ENCODE results near the gene MAML2. TPM values are rescaled to one million over a fixed set of nuclear protein-coding genes. Genes with fewer than 3 reads are reported as not detected.

Gene MAML2
- total RNA-seq, 1 experiment from 2014 or later = 2.7 TPM

DNA sequence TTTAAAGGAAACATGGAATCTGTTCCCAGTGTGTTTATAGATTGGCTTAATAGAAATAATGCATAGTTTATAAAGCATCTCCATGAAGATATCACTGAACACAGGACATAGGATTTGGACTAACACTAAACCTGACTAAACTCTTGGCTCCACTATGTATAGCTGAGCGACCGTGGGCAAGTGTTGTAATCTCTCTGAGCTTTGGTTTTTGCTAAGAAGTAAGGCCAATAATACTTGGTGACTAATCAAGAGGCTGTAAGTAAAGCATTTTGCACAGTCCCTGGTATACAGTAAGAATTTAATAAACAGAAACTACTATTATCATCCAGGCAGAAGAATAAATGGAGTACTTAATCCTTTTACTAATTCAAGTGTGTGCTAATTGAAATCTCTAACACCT lies 293.6 kb downstream of the MAML2 start:
- no peak overlapping the region for H2BK20ac ChIP-seq (ENCODE audit: low read depth, low read length, poor library complexity, severe bottlenecking)
- no CpG with 5 or more reads among the region's 2 CpGs for whole genome bisulfite sequencing (ENCODE audit: extremely low coverage, insufficient read length, low lambda C conversion rate)

More for the DNA sequence above, 293.6 kb downstream of the MAML2 start:
- no peak for DNase-seq
- Histone ChIP-seq H3K79me1 (ENCODE audit: insufficient read depth, low read depth, low read length, poor library complexity, severe bottlenecking) (no peaks in the 10 kb centered on the region), H2BK15ac (ENCODE audit: low read depth, low read length) (no peak overlapping the region), H3K23me2 (ENCODE audit: insufficient read length, low read depth, low read length, poor library complexity, severe bottlenecking) (no peaks in the 10 kb centered on the region), H4K5ac (ENCODE audit: insufficient read length, low read depth, low read length) (no peak overlapping the region), H3T11ph (ENCODE audit: low read length) (no peak overlapping the region), H3K27me3 (ENCODE audit: insufficient read depth, low read length) (no peaks in the 10 kb centered on the region), H3K4ac (ENCODE audit: low read depth, low read length) (no peak overlapping the region), H3K27ac (ENCODE audit: insufficient read length, low read depth, low read length) (no peak overlapping the region), H4K8ac (replicated peaks; ENCODE audit: insufficient read length, low read depth, low read length) (no peak overlapping the region), H3K56ac (ENCODE audit: insufficient read length, low read depth, low read length) (no peak overlapping the region), H3K4me2 (ENCODE audit: insufficient read depth, insufficient read length, low read length) (no peak overlapping the region), H3K9ac (ENCODE audit: extremely low read depth, insufficient read length, low read length) (no peak overlapping the region), H2BK5ac (ENCODE audit: insufficient read length, low read length) (no peak overlapping the region), H3K18ac (ENCODE audit: insufficient read length, low read depth, low read length) (no peak overlapping the region), H3K23ac (ENCODE audit: insufficient read length, low read depth, low read length) (no peak overlapping the region), H2BK120ac (ENCODE audit: low read depth, low read length, poor library complexity, severe bottlenecking) (no peak overlapping the region), H3K4me1 (ENCODE audit: insufficient read depth, low read length) (peaks cover 4% of the 10 kb centered on the region; the same call in 1 of the 2 replicates), H4K91ac (ENCODE audit: insufficient read length, low read depth, low read length) (no peak overlapping the region), H3K9me3 (ENCODE audit: control insufficient read depth, low read depth, low read length) (no peaks in the 10 kb centered on the region), H3K14ac (ENCODE audit: insufficient read depth, low read length) (no peak overlapping the region), H2AK5ac (ENCODE audit: insufficient read length, low read length) (no peak overlapping the region), H2AFZ (ENCODE audit: low read length) (no peak overlapping the region), H4K20me1 (ENCODE audit: control insufficient read depth, insufficient read depth, insufficient read length) (no peaks in the 10 kb centered on the region), H3K79me2 (ENCODE audit: insufficient read depth, low read length) (no peaks in the 10 kb centered on the region), H2BK12ac (ENCODE audit: insufficient read length, low read depth, low read length) (no peak overlapping the region)
- H3K9me3 Mint-ChIP-seq = no peaks in the 10 kb centered on the region
- no peaks in the 10 kb centered on the region for H3K36me3 Mint-ChIP-seq (ENCODE audit: insufficient read depth in 1 of 3, low read depth in 3 of 3)
- TF ChIP-seq, protein P1, sequence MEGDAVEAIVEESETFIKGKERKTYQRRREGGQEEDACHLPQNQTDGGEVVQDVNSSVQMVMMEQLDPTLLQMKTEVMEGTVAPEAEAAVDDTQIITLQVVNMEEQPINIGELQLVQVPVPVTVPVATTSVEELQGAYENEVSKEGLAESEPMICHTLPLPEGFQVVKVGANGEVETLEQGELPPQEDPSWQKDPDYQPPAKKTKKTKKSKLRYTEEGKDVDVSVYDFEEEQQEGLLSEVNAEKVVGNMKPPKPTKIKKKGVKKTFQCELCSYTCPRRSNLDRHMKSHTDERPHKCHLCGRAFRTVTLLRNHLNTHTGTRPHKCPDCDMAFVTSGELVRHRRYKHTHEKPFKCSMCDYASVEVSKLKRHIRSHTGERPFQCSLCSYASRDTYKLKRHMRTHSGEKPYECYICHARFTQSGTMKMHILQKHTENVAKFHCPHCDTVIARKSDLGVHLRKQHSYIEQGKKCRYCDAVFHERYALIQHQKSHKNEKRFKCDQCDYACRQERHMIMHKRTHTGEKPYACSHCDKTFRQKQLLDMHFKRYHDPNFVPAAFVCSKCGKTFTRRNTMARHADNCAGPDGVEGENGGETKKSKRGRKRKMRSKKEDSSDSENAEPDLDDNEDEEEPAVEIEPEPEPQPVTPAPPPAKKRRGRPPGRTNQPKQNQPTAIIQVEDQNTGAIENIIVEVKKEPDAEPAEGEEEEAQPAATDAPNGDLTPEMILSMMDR (conservative IDR thresholded peaks at IDR 0.05) = no peak
- no peak overlapping the region for H3K4me3 Mint-ChIP-seq
- peaks cover 16 to 21% of the 10 kb centered on the region in 2 experiments for H3K4me1 Mint-ChIP-seq
- no peak overlapping the region for H3K27ac Mint-ChIP-seq
- H3K27me3 Mint-ChIP-seq (ENCODE audit: low read depth) = no peaks in the 10 kb centered on the region; the same call in 1 of the 2 replicates
